Measurements from ENCODE around the gene HNRNPD. TPM values are rescaled to one million over a fixed set of nuclear protein-coding genes. Genes with fewer than 3 reads are reported as not detected.

Gene HNRNPD
- total RNA-seq, 2 donors from 2014 or later, result 48.7 to 87.3 TPM

GRCh38 chr4:82357640-82358039 lies 16.2 kb downstream of the HNRNPD start:
- H3K36me3 ChIP-seq, result no peaks in the 10 kb centered on the region
- WGBS, result 84% methylated on average over 5 of the region's 5 CpGs
- no peaks in the 10 kb centered on the region for H3K27me3 ChIP-seq (replicated peaks; ENCODE audit: insufficient read depth)
- H3K27ac ChIP-seq, result no peak overlapping the region
- no peak for DNase-seq (ENCODE audit: low spot score)
- no peak overlapping the region for H3K4me3 ChIP-seq
- TF ChIP-seq POLR2AphosphoS5 (IDR thresholded peaks at IDR 0.05), result no peak
- TF ChIP-seq, protein P1, sequence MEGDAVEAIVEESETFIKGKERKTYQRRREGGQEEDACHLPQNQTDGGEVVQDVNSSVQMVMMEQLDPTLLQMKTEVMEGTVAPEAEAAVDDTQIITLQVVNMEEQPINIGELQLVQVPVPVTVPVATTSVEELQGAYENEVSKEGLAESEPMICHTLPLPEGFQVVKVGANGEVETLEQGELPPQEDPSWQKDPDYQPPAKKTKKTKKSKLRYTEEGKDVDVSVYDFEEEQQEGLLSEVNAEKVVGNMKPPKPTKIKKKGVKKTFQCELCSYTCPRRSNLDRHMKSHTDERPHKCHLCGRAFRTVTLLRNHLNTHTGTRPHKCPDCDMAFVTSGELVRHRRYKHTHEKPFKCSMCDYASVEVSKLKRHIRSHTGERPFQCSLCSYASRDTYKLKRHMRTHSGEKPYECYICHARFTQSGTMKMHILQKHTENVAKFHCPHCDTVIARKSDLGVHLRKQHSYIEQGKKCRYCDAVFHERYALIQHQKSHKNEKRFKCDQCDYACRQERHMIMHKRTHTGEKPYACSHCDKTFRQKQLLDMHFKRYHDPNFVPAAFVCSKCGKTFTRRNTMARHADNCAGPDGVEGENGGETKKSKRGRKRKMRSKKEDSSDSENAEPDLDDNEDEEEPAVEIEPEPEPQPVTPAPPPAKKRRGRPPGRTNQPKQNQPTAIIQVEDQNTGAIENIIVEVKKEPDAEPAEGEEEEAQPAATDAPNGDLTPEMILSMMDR (IDR thresholded peaks at IDR 0.05), result no peak
- TF ChIP-seq POLR2A (IDR thresholded peaks at IDR 0.05), result no peak
- intact Hi-C loops (cut with DNase I), result loop anchor here (5.0 kb wide), 1 partner anchor 70 kb away; no protein-coding TSS in a partner anchor
- H3K4me1 ChIP-seq (replicated peaks), result peaks cover 14% of the 10 kb centered on the region
- H3K9me3 ChIP-seq, result no peaks in the 10 kb centered on the region

- H3K27ac ChIP-seq, result no peak overlapping the region
- intact Hi-C loops (cut with DNase I), result loop anchor here (5.0 kb wide), 1 partner anchor 67 kb away; no protein-coding TSS in a partner anchor
- peaks cover 8% of the 10 kb centered on the region for H3K4me1 ChIP-seq (replicated peaks)
- no peaks in the 10 kb centered on the region for H3K27me3 ChIP-seq (replicated peaks; ENCODE audit: insufficient read depth)
- TF ChIP-seq, protein P1 (IDR thresholded peaks at IDR 0.05), result no peak
- TF ChIP-seq POLR2AphosphoS5 (IDR thresholded peaks at IDR 0.05) (no peak), POLR2A (IDR thresholded peaks at IDR 0.05) (no peak)
- no peaks in the 10 kb centered on the region for H3K36me3 ChIP-seq
- DNase-seq (ENCODE audit: low spot score), result no peak
- WGBS, result 91% methylated on average over 11 of the region's 11 CpGs
- no peaks in the 10 kb centered on the region for H3K9me3 ChIP-seq
- H3K4me3 ChIP-seq, result no peak overlapping the region
These were observed 19.0 kb downstream of the HNRNPD start for GRCh38 chr4:82354788-82355187.

DNA sequence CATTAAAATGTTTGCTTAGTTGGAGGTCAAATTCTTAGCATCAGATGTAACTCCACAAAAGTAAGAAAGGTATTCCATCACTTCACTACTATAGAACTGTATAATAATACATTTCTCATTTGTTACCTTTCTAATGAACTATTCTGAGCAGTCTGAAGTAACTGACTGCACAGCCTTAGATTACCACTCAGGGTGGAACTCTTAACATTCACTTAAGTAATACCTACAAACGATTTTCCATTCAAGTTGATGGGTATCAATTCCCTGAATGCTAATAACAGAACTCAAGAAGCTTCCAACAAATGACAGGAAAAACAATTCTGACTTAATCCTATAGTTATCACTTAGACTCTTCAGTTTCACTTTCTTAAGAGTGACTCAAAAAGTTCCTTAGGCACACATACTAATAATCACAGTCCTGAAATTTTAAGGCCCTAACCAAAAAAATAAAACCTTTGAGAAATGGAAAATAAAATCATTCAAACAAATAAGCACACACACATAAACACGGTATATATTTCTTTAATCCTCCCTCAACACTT lies 20.9 kb downstream of the HNRNPD start:
- Histone ChIP-seq H3K4me3 (no peak overlapping the region), H3K4me1 (replicated peaks) (peaks cover 8% of the 10 kb centered on the region)

GRCh38 chr4:82352118-82352824 lies 21.5 kb downstream of the HNRNPD start:
- TF ChIP-seq POLR2A (IDR thresholded peaks at IDR 0.05) (no peak), POLR2AphosphoS5 (IDR thresholded peaks at IDR 0.05) (no peak)
- TF ChIP-seq, protein P1 (IDR thresholded peaks at IDR 0.05), result no peak
- Histone ChIP-seq H3K4me3 (no peak overlapping the region), H3K27ac (no peak overlapping the region), H3K4me1 (replicated peaks) (peaks cover 6% of the 10 kb centered on the region), H3K27me3 (replicated peaks; ENCODE audit: insufficient read depth) (no peaks in the 10 kb centered on the region), H3K36me3 (no peaks in the 10 kb centered on the region), H3K9me3 (no peaks in the 10 kb centered on the region)
- DNase-seq (ENCODE audit: low spot score), result no peak
- WGBS, result 87% methylated on average over 6 of the region's 6 CpGs
- intact Hi-C loops (cut with DNase I), result no loop called here

More for the DNA sequence above, 20.9 kb downstream of the HNRNPD start:
- Histone ChIP-seq H3K27ac (no peak overlapping the region), H3K27me3 (replicated peaks; ENCODE audit: insufficient read depth) (no peaks in the 10 kb centered on the region), H3K36me3 (no peaks in the 10 kb centered on the region), H3K9me3 (no peaks in the 10 kb centered on the region)
- intact Hi-C loops (cut with DNase I), result no loop called here
- no peak for TF ChIP-seq POLR2AphosphoS5 (IDR thresholded peaks at IDR 0.05)
- DNase-seq (ENCODE audit: low spot score), result no peak
- 55% methylated on average over 2 of the region's 2 CpGs for WGBS

GRCh38 chr4:82346126-82346525 lies 27.7 kb downstream of the HNRNPD start:
- Histone ChIP-seq H3K4me1 (replicated peaks) (no peaks in the 10 kb centered on the region), H3K27me3 (replicated peaks; ENCODE audit: insufficient read depth) (no peaks in the 10 kb centered on the region), H3K27ac (no peak overlapping the region), H3K36me3 (no peaks in the 10 kb centered on the region), H3K9me3 (no peaks in the 10 kb centered on the region), H3K4me3 (no peak overlapping the region)
- TF ChIP-seq, protein P1 (IDR thresholded peaks at IDR 0.05), result no peak
- TF ChIP-seq POLR2AphosphoS5 (IDR thresholded peaks at IDR 0.05), result no peak
- no peak for TF ChIP-seq POLR2A (IDR thresholded peaks at IDR 0.05)
- DNase-seq (ENCODE audit: low spot score), result no peak
- intact Hi-C loops (cut with DNase I), result no loop called here
